Stimulated activated CD4-positive, alpha-beta T cell treated with anti-CD3 and anti-CD28 coated beads, Interleukin-15, amount 100 ng/mL, for 48 hours (primary cell): Measurements from ENCODE around the gene HDAC6.
"Not testable (repeated sequence)": the region's sequence is repeated elsewhere in the genome, so short reads cannot be mapped to it uniquely, and the experiment has no call there.

ENCODE experiments used
- DNase-seq, 2 donors: peaks; one replicate each; pipeline ENCODE4 v3.0.0-alpha.2; 2020; ENCODE audit warnings: low read depth in 2 of 2

HDAC6 gene

DNA sequence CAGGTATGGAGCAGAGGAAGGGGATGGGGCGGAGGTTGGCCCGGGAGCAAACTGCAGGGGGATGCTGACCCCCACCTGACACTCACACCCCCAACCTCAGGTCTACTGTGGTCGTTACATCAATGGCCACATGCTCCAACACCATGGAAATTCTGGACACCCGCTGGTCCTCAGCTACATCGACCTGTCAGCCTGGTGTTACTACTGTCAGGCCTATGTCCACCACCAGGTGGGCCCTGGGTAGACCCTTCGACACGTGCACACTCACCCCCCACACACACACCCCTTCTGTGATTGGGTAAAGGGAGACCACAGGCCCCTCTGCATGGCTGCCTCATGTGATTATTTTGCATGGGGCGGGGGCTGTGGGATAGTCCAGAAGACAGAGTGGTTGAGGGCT, 22.2 kb downstream of the HDAC6 start:
- DNase-seq, result no peak

DNA sequence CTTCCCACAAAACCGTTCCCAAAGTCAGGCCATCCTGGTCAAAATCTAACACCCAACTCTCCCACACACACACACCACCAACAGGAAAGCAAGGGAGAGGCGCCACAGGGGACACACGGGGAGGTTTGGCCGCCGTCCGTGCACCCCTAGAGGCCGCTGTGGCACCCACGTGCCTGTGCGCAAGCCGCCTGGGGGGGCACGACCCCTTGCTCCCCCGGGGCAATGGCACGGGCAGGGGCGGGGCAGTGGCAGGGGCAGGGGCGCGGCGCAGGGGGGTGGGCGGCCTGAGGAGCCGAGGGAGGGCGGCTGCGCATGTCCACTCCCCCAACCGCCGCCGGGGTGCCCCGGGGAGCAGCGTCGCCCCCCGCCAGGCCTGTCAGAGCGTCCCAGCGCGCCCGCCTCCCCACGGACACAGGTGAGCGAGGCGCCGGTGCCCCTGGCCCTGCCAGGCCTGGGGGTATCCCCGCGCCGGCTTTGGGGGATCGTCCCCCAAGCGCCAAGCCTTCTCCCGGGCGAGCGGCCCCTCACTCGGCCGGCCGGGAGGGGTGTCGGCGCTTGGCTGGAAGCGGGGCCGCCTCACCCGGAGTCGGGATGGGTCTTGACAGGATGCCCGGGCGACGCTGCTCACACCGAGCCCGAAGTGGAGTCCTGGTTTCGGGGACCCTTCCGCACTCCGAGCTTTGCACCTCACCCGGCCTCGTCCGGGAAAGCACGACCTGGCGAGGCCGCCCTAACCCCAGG, 24.4 kb downstream of the HDAC6 start, which contains the start of gene ERAS:
Gene ERAS (plus strand): TSS at position 379 of the 741 bp plus-strand sequence. CDS start 2,611 bp downstream, outside the sequence.
- DNase-seq, result no peak

DNA sequence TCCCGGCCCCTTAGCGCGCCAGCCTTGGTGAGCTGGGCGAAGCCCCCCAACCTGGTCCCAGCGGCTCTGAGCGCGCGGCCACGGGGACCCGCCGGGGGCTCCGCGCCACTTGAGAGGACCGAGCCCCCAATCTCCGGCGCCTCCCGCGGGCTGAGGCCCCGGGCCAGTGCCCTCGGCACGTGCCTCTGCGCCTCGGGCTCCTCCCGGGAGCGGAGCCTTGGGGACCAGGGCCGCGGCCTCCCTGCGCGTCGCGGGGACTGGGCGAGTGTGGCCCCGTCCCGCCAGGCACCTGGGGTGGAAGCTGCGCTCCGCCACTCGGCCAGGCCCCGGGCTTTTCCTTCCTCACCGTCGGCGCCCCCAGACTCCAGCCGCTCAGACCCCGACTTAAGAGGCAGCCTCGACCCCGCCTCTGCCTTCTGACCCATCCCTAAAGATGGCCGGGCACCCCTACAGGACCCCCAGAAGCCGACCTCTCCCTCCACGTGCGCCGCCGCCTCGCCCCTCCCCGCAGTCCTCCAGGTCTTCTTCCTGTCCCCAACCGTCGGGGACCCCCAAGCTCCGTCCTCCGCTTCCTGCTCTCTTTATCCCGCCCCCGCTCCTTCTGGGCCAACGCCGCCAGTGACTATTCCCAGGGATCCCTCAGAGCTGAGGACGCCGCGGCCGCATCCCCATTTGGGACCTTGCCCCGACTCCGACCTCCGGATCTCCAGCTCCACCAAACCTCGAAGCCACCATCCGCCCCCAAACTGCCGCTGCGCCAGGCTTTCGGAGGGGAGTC, 25.2 kb downstream of the HDAC6 start:
- no peak for DNase-seq

DNA sequence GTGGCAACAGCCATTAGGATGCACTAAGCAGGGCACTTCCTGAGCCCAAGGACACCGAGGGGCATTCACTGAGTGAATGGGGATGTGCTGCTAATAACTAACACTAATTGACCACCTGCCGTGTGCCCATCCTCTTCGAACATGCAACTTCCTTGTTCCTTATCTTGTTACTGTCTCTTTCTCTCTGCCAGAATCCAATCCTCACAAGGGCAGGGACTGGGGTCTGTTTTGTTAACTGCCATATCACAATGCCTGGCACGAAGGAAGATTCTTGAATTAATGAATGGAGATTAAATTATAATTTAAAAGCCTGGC, 25.7 kb downstream of the HDAC6 start:
- no peak for DNase-seq

DNA sequence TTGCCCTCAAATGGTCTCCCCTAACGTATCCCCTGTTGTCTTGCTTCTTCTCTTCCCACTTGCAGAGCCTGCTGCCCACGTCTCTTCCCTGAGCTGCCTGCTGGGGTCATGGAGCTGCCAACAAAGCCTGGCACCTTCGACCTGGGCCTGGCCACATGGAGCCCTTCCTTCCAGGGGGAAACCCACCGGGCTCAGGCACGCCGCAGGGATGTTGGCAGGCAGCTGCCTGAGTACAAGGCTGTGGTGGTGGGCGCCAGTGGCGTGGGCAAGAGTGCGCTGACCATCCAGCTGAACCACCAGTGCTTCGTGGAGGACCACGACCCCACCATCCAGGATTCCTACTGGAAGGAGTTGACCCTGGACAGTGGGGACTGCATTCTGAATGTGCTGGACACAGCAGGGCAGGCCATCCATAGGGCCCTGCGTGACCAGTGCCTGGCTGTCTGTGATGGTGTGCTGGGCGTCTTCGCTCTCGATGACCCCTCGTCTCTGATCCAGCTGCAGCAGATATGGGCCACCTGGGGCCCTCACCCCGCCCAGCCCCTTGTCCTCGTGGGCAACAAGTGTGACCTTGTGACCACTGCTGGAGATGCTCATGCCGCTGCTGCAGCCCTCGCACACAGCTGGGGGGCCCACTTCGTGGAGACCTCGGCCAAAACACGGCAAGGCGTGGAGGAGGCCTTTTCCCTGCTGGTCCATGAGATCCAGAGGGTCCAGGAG, 27.3 kb downstream of the HDAC6 start:
- no peak for DNase-seq

DNA sequence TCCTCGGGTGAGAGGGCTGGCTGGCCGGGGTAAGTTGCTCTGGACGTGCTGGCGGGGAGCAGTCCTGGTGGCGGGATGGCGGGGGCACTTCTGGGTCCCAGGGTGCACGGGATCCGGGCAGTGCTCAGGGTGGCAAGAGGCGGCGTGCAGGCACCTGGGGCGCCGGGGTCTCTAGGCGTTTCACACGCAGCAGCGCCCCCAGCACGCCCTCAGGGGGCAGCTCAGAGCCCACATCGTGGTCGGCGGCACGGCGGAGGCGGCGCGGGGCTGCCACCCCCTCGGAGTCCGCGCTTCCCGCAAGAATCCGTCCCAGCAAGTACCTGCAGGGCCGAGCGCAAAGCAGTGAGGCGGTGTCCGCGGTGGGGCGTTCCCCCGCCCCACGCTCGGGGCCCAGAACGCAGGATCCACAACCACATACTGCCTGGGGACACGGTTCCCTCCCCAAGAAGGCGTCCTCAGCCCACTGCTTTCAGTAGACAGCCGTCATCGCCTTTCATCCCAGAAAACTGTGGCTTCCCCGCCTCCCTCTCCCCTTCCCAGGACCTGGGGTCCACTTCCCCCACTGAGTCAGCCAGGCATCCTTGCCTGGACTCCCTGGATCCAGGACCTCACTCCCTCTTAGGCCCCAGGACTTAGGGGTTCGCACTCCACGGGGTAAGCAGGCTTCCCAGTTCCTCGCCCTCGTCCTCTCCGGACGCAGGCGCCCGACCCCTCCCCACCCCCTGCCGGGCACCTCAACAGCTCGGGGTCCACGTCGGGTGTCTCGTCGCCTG, 29.5 kb downstream of the HDAC6 start:
- no peak for DNase-seq

DNA sequence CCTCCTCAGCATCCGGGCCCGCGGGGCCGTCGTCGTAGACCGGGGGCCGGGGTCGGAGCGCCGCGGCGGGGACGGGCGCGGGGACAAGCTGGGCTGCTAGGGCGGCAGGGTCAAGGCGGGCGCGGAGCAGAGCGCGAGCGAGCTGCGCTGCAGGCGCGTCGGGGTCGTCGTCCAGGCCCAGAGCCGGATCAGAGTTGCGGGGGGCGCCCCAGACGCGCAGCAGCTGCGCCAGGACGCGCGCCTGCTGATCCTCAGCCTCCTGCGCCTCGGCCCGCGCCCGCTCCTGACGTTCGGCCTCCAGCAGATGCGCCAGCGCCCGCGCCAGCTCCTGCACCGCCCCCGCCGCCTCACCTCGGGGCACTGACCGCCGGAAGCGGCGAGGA, 30.0 kb downstream of the HDAC6 start:
- no peak for DNase-seq

DNA sequence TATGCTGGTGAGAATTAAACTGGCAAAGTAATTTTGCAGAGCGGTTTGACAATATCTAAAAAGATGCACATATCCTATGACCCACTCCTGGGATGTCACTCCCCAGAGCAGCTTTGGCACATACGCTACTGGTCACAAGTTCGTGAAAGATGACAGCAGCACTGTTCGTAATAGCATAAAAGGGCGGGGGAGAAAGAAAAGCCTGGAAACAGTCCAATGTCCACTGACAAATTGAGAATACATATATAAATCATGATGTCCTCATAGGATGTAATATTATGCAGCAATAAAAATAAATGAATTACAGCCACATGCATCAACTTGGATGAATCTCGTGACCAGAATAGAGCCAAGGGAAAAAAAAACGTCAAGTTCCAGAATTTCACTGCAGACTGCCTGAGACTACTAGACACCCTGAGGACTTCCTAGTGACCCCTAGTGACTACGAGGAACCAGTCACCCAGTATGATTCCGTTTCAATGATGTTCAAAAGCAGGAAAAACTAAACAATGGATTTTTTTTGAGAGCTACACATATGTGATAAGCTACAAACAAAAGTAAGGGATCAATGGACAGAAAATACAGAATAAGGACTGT, 31.8 kb downstream of the HDAC6 start:
- DNase-seq, result no peak

DNA sequence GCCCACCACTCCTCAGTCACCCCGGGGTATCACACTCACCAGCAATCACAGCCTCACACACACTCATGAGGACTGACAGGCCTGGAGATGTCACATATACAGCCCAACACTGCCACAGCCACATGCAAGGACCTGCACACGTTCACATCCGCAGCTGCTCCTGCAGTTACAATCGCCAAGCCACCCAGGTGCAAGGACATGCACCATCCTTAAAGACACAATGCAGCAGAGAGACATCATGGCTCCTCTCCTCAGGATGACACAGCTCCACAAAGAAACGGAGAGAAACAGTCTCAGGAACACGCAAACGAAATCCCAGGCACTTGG, 32.5 kb downstream of the HDAC6 start:
- DNase-seq, result no peak

DNA sequence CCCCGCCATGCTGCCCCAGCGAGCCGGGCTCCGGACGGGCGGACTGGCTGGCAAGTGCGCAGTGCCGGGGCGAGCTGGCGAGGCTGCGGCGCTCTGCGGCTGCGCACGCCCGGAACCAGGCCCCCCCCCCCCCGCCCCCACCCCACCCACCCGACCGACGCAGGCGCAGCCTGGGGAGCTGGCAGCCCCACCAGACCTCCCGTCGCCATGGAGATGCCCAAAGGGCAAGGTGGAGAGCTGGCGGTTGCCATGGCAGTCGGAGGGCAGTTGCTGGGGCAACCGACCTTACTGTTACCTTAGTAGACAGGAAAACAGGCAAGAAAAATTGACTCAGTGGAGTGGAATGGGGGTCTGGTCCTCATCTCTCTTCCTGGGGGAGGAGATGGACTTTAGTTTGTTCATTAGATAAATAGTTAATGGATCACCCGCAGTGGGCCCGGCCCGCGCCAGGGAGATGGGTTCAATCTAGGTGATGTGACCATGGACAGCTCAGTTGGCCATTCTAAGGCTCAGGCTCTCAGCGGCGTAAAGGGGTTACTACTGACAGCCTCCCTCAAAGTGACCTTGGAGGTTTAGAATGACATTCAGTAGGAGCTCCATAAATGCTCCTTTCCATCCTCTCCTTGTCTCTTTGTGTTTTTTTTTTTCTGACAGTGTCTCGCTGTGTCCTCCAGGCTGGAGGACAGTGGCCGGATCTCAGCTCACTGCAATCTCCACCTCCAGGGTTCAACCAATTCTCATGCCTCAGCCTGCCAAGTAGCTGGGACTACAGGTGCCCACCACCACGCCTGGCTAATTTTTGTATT, 33.9 kb downstream of the HDAC6 start, which contains the start of gene PCSK1N:
Gene PCSK1N (minus strand): TSS at position 87 of the 806 bp plus-strand sequence. CDS start 78 bp downstream, at position 9.
- DNase-seq, result no peak

DNA sequence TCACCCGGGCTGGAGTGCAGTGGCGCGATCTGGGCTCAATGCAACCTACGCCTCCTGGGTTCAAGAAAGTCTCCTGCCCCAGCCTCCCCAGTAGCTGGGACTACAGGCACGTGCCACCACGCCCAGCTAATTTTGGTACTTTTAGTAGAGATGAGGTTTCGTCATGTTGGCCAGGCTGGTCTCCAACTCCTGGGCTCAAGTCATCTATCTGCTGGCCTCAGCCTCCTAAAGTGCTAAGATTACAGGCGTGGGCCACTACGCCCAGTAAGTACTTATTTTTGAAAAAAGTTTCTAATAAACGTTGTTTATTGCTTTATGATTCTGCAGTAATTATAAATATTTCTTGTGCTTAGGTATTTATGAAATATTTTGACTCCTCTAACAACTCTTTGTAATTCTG, 37.8 kb downstream of the HDAC6 start:
- DNase-seq, result no peak

DNA sequence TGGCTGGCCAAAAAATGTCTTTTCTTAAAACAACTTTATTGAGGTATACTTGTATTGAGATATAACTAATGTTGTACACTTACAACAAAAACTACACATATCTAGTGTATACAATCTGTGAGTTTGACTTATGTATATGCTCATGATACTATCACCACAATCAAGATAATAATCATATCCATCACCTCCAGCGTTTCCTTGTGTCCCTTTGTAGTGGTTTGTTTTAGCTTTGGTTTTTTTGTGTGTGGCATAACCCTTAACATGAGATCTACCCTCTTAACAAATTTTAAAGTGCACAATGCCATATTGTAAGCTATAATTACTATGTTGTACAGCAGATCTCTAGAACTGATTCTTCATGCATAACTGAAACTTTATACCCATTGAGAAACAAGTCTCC, 47.0 kb downstream of the HDAC6 start:
- no peak for DNase-seq

DNA sequence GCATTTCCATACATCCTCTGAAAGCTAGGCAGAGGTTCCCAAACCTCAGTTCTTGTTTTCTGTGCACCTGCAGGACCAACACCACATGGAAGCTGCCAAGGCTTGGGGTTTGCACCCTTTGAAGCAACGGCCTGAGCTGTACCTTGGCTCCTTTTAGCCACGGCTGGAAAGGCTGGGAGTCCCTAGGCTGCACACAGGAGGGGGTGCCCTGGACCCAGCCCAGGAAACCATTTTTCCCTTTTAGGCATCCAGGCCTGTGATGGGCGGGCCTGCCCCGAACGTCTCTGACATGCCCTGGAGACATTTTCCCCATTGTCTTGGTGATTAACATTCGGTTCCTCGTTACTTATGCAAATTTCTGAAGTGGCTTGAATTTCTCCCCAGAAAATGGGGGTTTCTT, 51.0 kb downstream of the HDAC6 start:
- DNase-seq, result no peak

DNA sequence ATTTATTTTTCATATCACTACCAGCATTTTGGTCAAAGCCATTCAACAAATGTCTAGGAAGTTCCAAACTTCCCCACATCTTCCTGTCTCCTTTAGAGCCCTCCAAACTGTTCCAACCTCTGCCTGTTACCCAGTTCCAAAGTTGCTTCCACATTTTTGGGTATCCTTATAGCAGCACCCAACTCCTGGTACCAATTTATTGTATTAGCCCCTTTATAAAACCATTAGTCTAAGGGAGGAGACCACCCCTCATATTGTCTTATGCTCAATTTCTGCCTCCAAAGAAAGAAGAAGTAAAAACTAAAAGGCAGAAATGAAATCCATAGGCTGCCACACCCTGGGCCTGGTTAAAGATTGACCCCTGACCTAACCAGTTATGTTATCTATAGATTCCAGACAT, 51.6 kb downstream of the HDAC6 start:
- not testable (repeated sequence) for DNase-seq

DNA sequence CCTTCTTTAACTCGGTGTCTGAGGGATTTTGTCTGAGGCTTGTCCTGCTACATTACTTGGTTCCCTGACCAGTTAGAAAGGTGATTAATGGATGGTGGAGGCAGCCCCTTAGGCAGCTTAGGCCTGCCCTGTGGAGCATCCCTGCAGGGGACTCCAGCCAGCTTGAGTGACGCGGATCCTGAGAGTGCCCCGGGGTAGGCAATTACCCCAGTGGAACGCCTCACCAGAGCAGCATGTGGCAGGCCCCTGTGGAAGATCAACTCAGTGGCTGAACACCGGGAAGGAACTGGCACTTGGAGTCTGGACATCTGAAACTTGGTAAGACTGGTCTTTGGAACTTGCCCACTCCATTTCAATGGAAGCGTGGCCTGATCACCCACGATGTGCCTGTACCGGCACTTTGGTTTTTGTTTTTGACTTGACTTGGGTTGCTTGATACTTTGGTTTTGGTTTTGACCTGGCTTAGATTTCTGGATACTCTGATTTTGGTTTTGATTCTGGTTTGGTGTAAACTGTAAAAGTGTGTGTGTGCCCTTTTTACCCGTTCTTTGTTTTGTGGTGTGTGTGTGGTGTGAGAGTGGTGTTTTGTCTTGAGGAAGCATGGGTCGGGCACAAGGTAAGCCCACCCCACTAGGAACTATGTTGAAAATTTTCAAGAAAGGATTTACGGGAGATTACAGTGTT, 52.4 kb downstream of the HDAC6 start:
- DNase-seq, result not testable (repeated sequence)

DNA sequence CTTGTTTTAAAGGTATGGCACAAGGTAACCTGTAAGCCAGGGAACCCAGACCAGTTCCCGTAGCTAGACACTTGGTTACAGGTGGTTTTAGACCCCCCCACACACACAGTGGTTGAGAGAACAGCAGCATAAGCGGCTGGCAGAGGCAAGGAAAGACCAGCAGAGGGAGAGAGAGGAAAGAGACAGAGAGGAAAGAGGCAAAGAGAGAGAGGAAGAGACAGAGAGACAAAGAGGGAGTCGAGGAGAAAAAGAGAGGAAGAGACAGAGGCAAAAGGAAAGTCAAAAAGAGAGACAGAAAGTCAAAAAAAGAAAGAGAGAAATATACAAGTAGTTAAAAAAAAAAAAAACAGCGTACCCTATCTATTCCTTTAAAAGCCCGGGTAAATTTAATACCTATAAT, 53.0 kb downstream of the HDAC6 start:
- DNase-seq, result no peak

DNA sequence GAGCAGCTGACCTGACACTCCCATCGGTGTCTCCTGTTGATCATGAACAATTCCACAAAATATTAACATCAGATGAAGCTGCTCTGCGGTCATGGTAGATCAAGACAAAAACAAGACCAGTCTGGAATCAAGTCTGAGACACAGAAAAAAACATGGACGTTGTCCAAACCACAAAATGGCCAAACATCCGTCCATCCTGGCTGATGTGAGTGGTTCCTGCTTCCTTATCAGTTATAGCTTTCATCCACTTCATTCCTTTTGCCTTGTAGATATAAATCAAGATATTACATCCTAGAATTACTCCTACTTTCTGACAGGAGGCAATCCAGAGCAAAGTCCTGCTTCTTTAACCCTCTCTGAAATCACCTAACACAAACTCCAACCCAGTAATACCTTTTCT, 62.3 kb downstream of the HDAC6 start:
- DNase-seq, result no peak

DNA sequence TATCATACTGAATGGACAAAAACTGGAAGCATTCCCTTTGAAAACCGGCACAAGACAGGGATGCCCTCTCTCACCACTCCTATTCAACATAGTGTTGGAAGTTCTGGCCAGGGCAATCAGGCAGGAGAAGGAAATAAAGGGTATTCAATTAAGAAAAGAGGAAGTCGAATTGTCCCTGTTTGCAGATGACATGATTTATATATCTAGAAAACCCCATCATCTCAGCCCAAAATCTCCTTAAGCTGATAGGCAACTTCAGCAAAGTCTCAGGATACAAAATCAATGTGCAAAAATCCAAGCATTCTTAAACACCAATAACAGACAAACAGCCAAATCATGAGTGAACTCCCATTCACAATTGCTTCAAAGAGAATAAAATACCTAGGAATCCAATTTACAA, 70.2 kb downstream of the HDAC6 start:
- not testable (repeated sequence) for DNase-seq
